HepG2 (cell line): ENCODE data around the gene AHCYL2. TPM values are rescaled to one million over a fixed set of nuclear protein-coding genes. Genes with fewer than 3 reads are reported as not detected.

Experiments used
- HMGA1 ChIP-seq: sonication (generic); formaldehyde crosslinking; conservative IDR thresholded peaks from 2 replicates; pipeline ENCODE4 v1.4.0; 2020; ENCODE audit warnings: missing genetic modification reagents
- JUN ChIP-seq: sonication (generic); formaldehyde crosslinking; IDR thresholded peaks from 2 replicates; pipeline ENCODE4 v1.4.0; 2020; ENCODE audit warnings: mild to moderate bottlenecking, missing genetic modification reagents
- ZFAT ChIP-seq: sonication (generic); formaldehyde crosslinking; conservative IDR thresholded peaks from 2 replicates; pipeline ENCODE4 v1.8.1; 2023; ENCODE audit warnings: missing genetic modification reagents, inconsistent platforms
- ZNF407 ChIP-seq: sonication (generic); formaldehyde crosslinking; IDR thresholded peaks from one replicate; pipeline ENCODE4 v1.5.1; 2020; ENCODE audit warnings: mild to moderate bottlenecking, missing genetic modification reagents; ENCODE audit errors: not compliant biosample characterization
- ZNF615 ChIP-seq: sonication (generic); formaldehyde crosslinking; IDR thresholded peaks from 2 replicates; pipeline ENCODE4 v1.5.0; 2020; ENCODE audit warnings: mild to moderate bottlenecking, missing genetic modification reagents, borderline replicate concordance
- ZNF749 ChIP-seq: sonication (generic); formaldehyde crosslinking; IDR thresholded peaks from 2 replicates; pipeline ENCODE4 v1.8.0; 2022; ENCODE audit warnings: mild to moderate bottlenecking, missing genetic modification reagents, moderate library complexity, borderline replicate concordance
- ZNF839 ChIP-seq: sonication (generic); formaldehyde crosslinking; IDR thresholded peaks from 2 replicates; pipeline ENCODE4 v1.4.0; 2020; ENCODE audit warnings: missing genetic modification reagents, mild to moderate bottlenecking, borderline replicate concordance
- ZNF841 ChIP-seq: sonication (generic); formaldehyde crosslinking; IDR thresholded peaks from 2 replicates; pipeline ENCODE4 v1.8.1; 2023; ENCODE audit warnings: missing genetic modification reagents, borderline replicate concordance
- ZNF878 ChIP-seq: sonication (generic); formaldehyde crosslinking; IDR thresholded peaks from 2 replicates; pipeline ENCODE4 v1.8.1; 2023; ENCODE audit warnings: mild to moderate bottlenecking, missing genetic modification reagents, moderate library complexity
- polyA plus RNA-seq, 8 experiments: library from polyadenylated mRNA; depleted of rRNA in 3 of 8; stranded (reverse) in 7 of 8; unstranded in 1 of 8; fragments of >200 nt; fragmentation: Illumina TruSeq in 4 of 8; extraction: Trizol in 4 of 8; gene quantifications; 2 replicates each; pipeline versions ENCODE4 v1.2.1 to v1.2.3, GENCODE V29; 2011 to 2016; ENCODE audit warnings: low read depth in 4 of 8, missing spikeins in 1 of 8, mixed read lengths in 1 of 8; ENCODE audit not compliant: insufficient read depth in 1 of 8
- total RNA-seq, 5 experiments: library from RNA; depleted of rRNA; stranded (reverse); fragments of >200 nt; fragmentation: Illumina TruSeq; extraction: Trizol; gene quantifications; 2 replicates each; pipeline ENCODE4 v1.2.3, GENCODE V29; 2016; ENCODE audit warnings: low read depth in 1 of 5
- TF ChIP-seq, protein P1 (sequence below): sonication (generic); formaldehyde crosslinking; IDR thresholded peaks from 2 replicates; pipeline ENCODE4 v1.9.0; 2022; ENCODE audit warnings: low read depth, missing genetic modification reagents
- TF ChIP-seq, protein P2 (sequence below): sonication (generic); formaldehyde crosslinking; IDR thresholded peaks from 2 replicates; pipeline ENCODE4 v1.5.0; 2020; ENCODE audit warnings: missing genetic modification reagents, mild to moderate bottlenecking, borderline replicate concordance
- TF ChIP-seq, protein P3 (sequence below): sonication (generic); formaldehyde crosslinking; IDR thresholded peaks from 2 replicates; pipeline ENCODE4 v1.5.0; 2020; ENCODE audit warnings: mild to moderate bottlenecking, missing genetic modification reagents
- TF ChIP-seq, protein P4 (sequence below): sonication (generic); formaldehyde crosslinking; IDR thresholded peaks from 2 replicates; pipeline ENCODE4 v1.4.0; 2020; ENCODE audit warnings: mild to moderate bottlenecking, missing genetic modification reagents

The AHCYL2 gene
- total and polyA plus RNA-seq, 2 of the 13 experiments (the other 11 are each of a cell fraction or from before 2014, with no cell fraction given): 9.5 to 14.7 TPM

- TF ChIP-seq ZNF749 (CRISPR knock-in tag) (no peak), JUN (CRISPR knock-in tag) (no peak), ZNF615 (CRISPR knock-in tag) (0 out of 2 replicates have a peak, but pooled peaks have one; percentile 61), ZNF841 (CRISPR knock-in tag) (no peak), HMGA1 (no peak), ZNF839 (CRISPR knock-in tag) (no peak), ZFAT (CRISPR knock-in tag) (no peak), ZNF407 (CRISPR knock-in tag) (no peak), ZNF878 (no peak)
- TF ChIP-seq, protein P1, sequence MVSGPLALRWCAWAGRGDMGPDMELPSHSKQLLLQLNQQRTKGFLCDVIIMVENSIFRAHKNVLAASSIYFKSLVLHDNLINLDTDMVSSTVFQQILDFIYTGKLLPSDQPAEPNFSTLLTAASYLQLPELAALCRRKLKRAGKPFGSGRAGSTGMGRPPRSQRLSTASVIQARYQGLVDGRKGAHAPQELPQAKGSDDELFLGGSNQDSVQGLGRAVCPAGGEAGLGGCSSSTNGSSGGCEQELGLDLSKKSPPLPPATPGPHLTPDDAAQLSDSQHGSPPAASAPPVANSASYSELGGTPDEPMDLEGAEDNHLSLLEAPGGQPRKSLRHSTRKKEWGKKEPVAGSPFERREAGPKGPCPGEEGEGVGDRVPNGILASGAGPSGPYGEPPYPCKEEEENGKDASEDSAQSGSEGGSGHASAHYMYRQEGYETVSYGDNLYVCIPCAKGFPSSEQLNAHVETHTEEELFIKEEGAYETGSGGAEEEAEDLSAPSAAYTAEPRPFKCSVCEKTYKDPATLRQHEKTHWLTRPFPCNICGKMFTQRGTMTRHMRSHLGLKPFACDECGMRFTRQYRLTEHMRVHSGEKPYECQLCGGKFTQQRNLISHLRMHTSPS (CRISPR knock-in tag): no peak
- TF ChIP-seq, protein P2, sequence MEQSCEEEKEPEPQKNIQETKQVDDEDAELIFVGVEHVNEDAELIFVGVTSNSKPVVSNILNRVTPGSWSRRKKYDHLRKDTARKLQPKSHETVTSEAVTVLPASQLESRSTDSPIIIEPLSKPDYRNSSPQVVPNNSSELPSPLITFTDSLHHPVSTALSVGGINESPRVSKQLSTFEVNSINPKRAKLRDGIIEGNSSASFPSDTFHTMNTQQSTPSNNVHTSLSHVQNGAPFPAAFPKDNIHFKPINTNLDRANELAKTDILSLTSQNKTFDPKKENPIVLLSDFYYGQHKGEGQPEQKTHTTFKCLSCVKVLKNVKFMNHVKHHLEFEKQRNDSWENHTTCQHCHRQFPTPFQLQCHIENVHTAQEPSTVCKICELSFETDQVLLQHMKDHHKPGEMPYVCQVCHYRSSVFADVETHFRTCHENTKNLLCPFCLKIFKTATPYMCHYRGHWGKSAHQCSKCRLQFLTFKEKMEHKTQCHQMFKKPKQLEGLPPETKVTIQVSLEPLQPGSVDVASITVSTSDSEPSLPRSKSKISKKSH (CRISPR knock-in tag): no peak
- TF ChIP-seq, protein P3, sequence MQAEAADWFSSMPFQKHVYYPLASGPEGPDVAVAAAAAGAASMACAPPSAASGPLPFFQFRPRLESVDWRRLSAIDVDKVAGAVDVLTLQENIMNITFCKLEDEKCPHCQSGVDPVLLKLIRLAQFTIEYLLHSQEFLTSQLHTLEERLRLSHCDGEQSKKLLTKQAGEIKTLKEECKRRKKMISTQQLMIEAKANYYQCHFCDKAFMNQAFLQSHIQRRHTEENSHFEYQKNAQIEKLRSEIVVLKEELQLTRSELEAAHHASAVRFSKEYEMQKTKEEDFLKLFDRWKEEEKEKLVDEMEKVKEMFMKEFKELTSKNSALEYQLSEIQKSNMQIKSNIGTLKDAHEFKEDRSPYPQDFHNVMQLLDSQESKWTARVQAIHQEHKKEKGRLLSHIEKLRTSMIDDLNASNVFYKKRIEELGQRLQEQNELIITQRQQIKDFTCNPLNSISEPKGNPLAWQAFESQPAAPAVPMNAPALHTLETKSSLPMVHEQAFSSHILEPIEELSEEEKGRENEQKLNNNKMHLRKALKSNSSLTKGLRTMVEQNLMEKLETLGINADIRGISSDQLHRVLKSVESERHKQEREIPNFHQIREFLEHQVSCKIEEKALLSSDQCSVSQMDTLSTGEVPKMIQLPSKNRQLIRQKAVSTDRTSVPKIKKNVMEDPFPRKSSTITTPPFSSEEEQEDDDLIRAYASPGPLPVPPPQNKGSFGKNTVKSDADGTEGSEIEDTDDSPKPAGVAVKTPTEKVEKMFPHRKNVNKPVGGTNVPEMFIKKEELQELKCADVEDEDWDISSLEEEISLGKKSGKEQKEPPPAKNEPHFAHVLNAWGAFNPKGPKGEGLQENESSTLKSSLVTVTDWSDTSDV (CRISPR knock-in tag): no peak
- TF ChIP-seq, protein P4, sequence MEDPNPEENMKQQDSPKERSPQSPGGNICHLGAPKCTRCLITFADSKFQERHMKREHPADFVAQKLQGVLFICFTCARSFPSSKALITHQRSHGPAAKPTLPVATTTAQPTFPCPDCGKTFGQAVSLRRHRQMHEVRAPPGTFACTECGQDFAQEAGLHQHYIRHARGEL (CRISPR knock-in tag): no peak
These were observed 22.6 kb upstream of the AHCYL2 start (continued) for GRCh38 chr7:129202058-129202777.
